Gastroesophageal sphincter (tissue), 4 donors: ENCODE results near the gene RANBP10. TPM values are rescaled to one million over a fixed set of nuclear protein-coding genes. Genes with fewer than 3 reads are reported as not detected.

Source experiments
- ATAC-seq: fragments of 150-250 bp; one replicate; pipeline ENCODE4 v1.9.1; 2016; ENCODE audit warnings: mild to moderate bottlenecking, moderate library complexity
- H3K27ac ChIP-seq, 4 donors: fragments of 200-600 bp; sonication (generic) in 3 of 4; 1 replicate in 3 of 4; 2 replicates in 1 of 4; pipeline ENCODE4 v1.5.1; 2016 to 2019
- H3K27me3 ChIP-seq: fragments of 200-600 bp; sonication (generic); one replicate; pipeline ENCODE4 v1.5.1; 2019
- H3K36me3 ChIP-seq, 2 donors: fragments of 200-600 bp; sonication (generic); one replicate each; pipeline ENCODE4 v1.5.1; 2019; ENCODE audit warnings: control low read depth in 1 of 2
- H3K4me1 ChIP-seq, 3 donors: fragments of 200-600 bp; sonication (generic); 1 replicate in 2 of 3; 2 replicates in 1 of 3; pipeline ENCODE4 v1.5.1; 2016 to 2019; ENCODE audit warnings: control low read depth in 2 of 3
- H3K4me3 ChIP-seq, 2 donors: fragments of 200-600 bp; sonication (generic); one replicate each; pipeline ENCODE4 v1.5.1; 2019; ENCODE audit warnings: mild to moderate bottlenecking in 1 of 2, moderate library complexity in 1 of 2
- H3K9me3 ChIP-seq, 3 donors: fragments of 200-600 bp; sonication (generic); one replicate each; pipeline ENCODE4 v1.5.1; 2017 to 2019; ENCODE audit warnings: control low read depth in 2 of 3
- EP300 ChIP-seq: sonication (generic); formaldehyde crosslinking; IDR thresholded peaks from one replicate; pipeline ENCODE4 v1.6.1; 2017; ENCODE audit warnings: antibody characterized with exemption, mild to moderate bottlenecking
- POLR2A ChIP-seq, 2 donors: fragments of 450-650 bp; IDR thresholded peaks; one replicate each; pipeline ENCODE4 v1.6.1; 2017; ENCODE audit warnings: antibody characterized with exemption in 2 of 2, mild to moderate bottlenecking in 2 of 2, moderate library complexity in 1 of 2
- POLR2AphosphoS5 ChIP-seq: sonication (generic); formaldehyde crosslinking; IDR thresholded peaks from one replicate; pipeline ENCODE4 v1.6.1; 2017; ENCODE audit warnings: antibody characterized with exemption
- WGBS, 2 donors: methylation state at CpG; one replicate each; pipeline ENCODE4 v1.1.5; 2018; ENCODE audit warnings: low coverage in 1 of 2; 5-methylcytosine and 5-hydroxymethylcytosine counted together
- total RNA-seq, 4 donors: library from RNA; depleted of rRNA; stranded (reverse); fragments of >200 nt; gene quantifications; one replicate each; pipeline ENCODE4 v1.1.0, GENCODE V29; 2016
- TF ChIP-seq, protein P1 (sequence below), 4 experiments: fragments of 200-600 bp in 2 of 4; fragments of 450-650 bp in 2 of 4; sonication (generic) in 1 of 4; IDR thresholded peaks; one replicate each; pipeline ENCODE4 v1.5.1; 2017 to 2019; ENCODE audit warnings: antibody characterized with exemption in 4 of 4, mild to moderate bottlenecking in 2 of 4, moderate library complexity in 2 of 4

Gene RANBP10
- total RNA-seq, 4 donors from 2014 or later, result 6.0 to 12.3 (median 8.4) TPM

GRCh38 chr16:67685388-67686112 lies 120.8 kb downstream of the RANBP10 start:
- TF ChIP-seq POLR2AphosphoS5 (no peak), POLR2A (IDR thresholded peaks at IDR 0.05) (no peak), EP300 (no peak)
- TF ChIP-seq, protein P1, sequence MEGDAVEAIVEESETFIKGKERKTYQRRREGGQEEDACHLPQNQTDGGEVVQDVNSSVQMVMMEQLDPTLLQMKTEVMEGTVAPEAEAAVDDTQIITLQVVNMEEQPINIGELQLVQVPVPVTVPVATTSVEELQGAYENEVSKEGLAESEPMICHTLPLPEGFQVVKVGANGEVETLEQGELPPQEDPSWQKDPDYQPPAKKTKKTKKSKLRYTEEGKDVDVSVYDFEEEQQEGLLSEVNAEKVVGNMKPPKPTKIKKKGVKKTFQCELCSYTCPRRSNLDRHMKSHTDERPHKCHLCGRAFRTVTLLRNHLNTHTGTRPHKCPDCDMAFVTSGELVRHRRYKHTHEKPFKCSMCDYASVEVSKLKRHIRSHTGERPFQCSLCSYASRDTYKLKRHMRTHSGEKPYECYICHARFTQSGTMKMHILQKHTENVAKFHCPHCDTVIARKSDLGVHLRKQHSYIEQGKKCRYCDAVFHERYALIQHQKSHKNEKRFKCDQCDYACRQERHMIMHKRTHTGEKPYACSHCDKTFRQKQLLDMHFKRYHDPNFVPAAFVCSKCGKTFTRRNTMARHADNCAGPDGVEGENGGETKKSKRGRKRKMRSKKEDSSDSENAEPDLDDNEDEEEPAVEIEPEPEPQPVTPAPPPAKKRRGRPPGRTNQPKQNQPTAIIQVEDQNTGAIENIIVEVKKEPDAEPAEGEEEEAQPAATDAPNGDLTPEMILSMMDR (IDR thresholded peaks at IDR 0.05), result no peak

GRCh38 chr16:67683767-67684166 lies 122.6 kb downstream of the RANBP10 start:
- no peak for ATAC-seq
- no peak for TF ChIP-seq POLR2AphosphoS5
- TF ChIP-seq POLR2A (IDR thresholded peaks at IDR 0.05), result no peak
- TF ChIP-seq EP300, result no peak
- TF ChIP-seq, protein P1 (IDR thresholded peaks at IDR 0.05), result no peak
- 100% methylated on average over 1 to 2 of the region's 4 CpGs for WGBS, 2 donors
- Histone ChIP-seq H3K4me1 (no peaks in the 10 kb centered on the region), H3K36me3 (peaks cover 0 to 53% of the 10 kb centered on the region in 2 donors), H3K27me3 (no peaks in the 10 kb centered on the region), H3K9me3 (no peaks in the 10 kb centered on the region), H3K27ac (no peak overlapping the region), H3K4me3 (no peak overlapping the region)

More at GRCh38 chr16:67685388-67686112, 120.8 kb downstream of the RANBP10 start:
- Histone ChIP-seq H3K4me3 (no peak overlapping the region), H3K27ac (peak overlapping the region in 2 of 4 donors; percentile 38 to 52), H3K36me3 (peaks cover 0 to 44% of the 10 kb centered on the region in 2 donors), H3K27me3 (no peaks in the 10 kb centered on the region), H3K4me1 (no peaks in the 10 kb centered on the region), H3K9me3 (no peaks in the 10 kb centered on the region)
- 79 to 100% methylated on average over 1 to 7 of the region's 17 CpGs for WGBS, 2 donors
- ATAC-seq, result no peak

DNA sequence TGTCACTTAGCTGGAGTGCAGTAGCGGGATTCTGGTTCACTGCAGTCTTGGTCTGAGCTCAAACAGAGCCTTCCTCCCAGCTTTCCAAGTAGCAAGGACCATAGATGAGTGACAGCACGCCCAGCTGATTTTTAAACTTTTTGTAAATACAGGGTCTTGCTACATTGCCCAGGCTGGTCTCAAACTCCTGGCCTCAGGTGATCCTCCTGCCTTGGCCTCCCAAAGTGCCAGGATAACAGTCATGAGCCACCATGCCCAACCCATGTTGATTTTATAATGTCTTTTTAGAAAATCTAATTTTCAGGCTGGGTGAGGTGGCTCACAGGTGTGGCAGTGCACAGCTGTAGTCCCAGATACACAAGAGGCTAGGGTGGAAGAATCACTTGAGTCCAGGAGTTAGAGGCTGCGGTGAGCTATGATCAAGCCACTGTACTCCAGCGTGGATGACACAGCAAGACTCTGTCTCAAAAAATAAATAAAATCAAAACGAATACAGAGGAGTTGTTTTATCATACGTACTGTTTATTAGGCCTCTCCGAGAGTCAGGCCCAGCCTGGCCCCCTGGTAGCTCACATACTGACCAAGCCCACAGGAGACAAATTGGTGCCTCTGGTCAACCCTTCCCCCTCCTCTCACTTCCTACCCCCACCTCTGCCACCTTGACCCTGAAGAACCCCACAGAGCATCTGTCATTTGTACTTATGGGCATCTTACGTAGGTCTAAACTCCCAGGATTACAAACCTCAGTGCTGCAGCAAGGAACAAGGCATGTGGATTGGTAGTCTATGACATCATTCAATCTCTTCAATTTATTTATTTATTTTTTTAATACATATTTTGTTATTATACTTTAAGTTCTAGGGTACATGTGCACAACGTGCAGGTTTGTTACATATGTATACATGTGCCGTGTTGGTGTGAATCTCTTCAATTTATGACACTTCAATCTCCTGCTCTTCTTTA lies 126.1 kb downstream of the RANBP10 start:
- Histone ChIP-seq H3K4me1 (peaks cover 0 to 7% (median 0%) of the 10 kb centered on the region in 3 donors), H3K4me3 (no peak overlapping the region), H3K27ac (no peak overlapping the region), H3K36me3 (peaks cover 0 to 62% of the 10 kb centered on the region in 2 donors), H3K27me3 (no peaks in the 10 kb centered on the region), H3K9me3 (no peaks in the 10 kb centered on the region)
- WGBS, 2 donors, result 92 to 96% methylated on average over 8 to 10 of the region's 10 CpGs
- TF ChIP-seq POLR2A (IDR thresholded peaks at IDR 0.05) (no peak), EP300 (no peak)
- TF ChIP-seq, protein P1 (IDR thresholded peaks at IDR 0.05), result no peak
- ATAC-seq, result no peak

DNA sequence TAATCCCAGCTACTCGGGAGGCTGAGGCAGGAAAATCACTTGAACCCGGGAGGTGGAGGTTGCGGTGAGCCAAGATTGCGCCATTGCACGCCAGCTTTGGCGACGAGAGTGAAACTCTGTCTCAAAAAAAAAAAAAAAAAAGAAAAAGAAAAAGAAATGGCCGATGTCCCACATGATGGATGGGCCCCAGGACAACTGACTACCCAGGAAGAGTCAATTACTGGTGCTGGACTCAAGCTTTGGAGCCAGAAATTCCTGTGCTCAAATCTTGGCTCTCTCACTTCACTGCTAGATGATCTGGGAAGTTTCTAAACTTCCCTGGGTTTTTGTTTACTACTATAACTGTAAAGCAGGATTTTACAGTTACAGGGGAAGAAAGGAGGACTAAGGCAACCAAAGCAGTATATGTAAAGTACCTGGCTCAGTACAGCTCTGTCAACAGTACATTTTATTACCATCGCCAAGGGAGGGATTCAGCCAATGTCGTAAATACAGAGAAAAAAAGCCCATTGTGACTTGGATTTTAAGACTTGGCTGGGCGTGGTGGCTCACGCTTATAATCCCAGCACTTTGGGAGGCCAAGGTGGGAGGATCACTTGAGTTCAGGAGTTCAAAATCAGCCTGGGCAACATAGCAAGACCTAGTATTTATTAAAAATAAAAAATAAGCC lies 127.9 kb downstream of the RANBP10 start:
- Histone ChIP-seq H3K4me3 (no peak overlapping the region), H3K27ac (no peak overlapping the region), H3K9me3 (no peaks in the 10 kb centered on the region), H3K27me3 (no peaks in the 10 kb centered on the region), H3K4me1 (peaks cover 0 to 24% (median 0%) of the 10 kb centered on the region in 3 donors), H3K36me3 (peaks cover 0 to 48% of the 10 kb centered on the region in 2 donors)
- TF ChIP-seq EP300, result no peak
- TF ChIP-seq, protein P1 (IDR thresholded peaks at IDR 0.05), result no peak
- no peak for TF ChIP-seq POLR2A (IDR thresholded peaks at IDR 0.05)
- TF ChIP-seq POLR2AphosphoS5, result no peak
- no peak for ATAC-seq
- WGBS, 2 donors, result 64 to 71% methylated on average over 6 to 10 of the region's 12 CpGs
